Lower leg skin (tissue), 4 donors: ENCODE results near the gene UGT2A3. TPM values are rescaled to one million over a fixed set of nuclear protein-coding genes. Genes with fewer than 3 reads are reported as not detected.

Source experiments
- DNase-seq, 2 donors: peaks; one replicate each; pipeline ENCODE4 v3.0.0-alpha.2; 2019; ENCODE audit warnings: low spot score in 2 of 2
- H3K4me3 ChIP-seq: fragments of 200-600 bp; sonication (generic); 2 replicates; pipeline ENCODE4 v1.5.1; 2017; ENCODE audit warnings: mild to moderate bottlenecking, low read depth; ENCODE audit not compliant: poor library complexity, severe bottlenecking
- CTCF ChIP-seq, 3 donors: fragments of 450-650 bp; IDR thresholded peaks; one replicate each; pipeline ENCODE4 v1.5.1; 2016; ENCODE audit warnings: antibody characterized with exemption in 3 of 3, mild to moderate bottlenecking in 3 of 3, moderate library complexity in 2 of 3
- POLR2A ChIP-seq, 2 donors: fragments of 450-650 bp; IDR thresholded peaks; one replicate each; pipeline ENCODE4 v1.6.1; 2016 to 2017; ENCODE audit warnings: antibody characterized with exemption in 2 of 2, mild to moderate bottlenecking in 1 of 2, moderate library complexity in 1 of 2
- WGBS, 2 donors: methylation state at CpG; one replicate each; pipeline ENCODE4 v1.1.5; 2018; 5-methylcytosine and 5-hydroxymethylcytosine counted together
- intact Hi-C: fragments of 100-400 bp; cut with DNase I; formaldehyde crosslinking; loops from one replicate; pipeline ENCODE4 v1.15.0; 2023; ENCODE audit warnings: low total_unique reads
- total RNA-seq, 4 donors: library from RNA; depleted of rRNA; stranded (reverse); fragments of >200 nt; gene quantifications; one replicate each; pipeline ENCODE4 v1.1.0, GENCODE V29; 2016

UGT2A3 gene
- total RNA-seq: under 1 TPM in 1 of 4 donors, not detected in 3; 0.20 TPM

GRCh38 chr4:68951078-68951805 lies at the start of gene UGT2A3:
TSS of gene UGT2A3 (minus strand) at chr4:68951804. CDS start at chr4:68951760, 44 bp downstream.
- TF ChIP-seq POLR2A (IDR thresholded peaks at IDR 0.05) (no peak), CTCF (IDR thresholded peaks at IDR 0.05) (no peak)
- no peak for DNase-seq
- H3K4me3 ChIP-seq: no peak within 1 kb of the TSS
- intact Hi-C loops: no loop called here
- 75 to 84% methylated on average over 5 of the region's 5 CpGs for WGBS, 2 donors

GRCh38 chr4:68997040-68997439 lies 45.4 kb upstream of the UGT2A3 start:
- no peak overlapping the region for H3K4me3 ChIP-seq
- intact Hi-C loops: no loop called here
- no peak for DNase-seq
- WGBS, 2 donors: 44 to 58% methylated on average over 3 of the region's 3 CpGs
- TF ChIP-seq POLR2A (IDR thresholded peaks at IDR 0.05): no peak
- TF ChIP-seq CTCF (IDR thresholded peaks at IDR 0.05): no peak

GRCh38 chr4:68995292-68995691 lies 43.7 kb upstream of the UGT2A3 start:
- WGBS, 2 donors: 96 to 100% methylated on average over 2 of the region's 2 CpGs
- intact Hi-C loops: no loop called here
- DNase-seq: no peak
- TF ChIP-seq CTCF (IDR thresholded peaks at IDR 0.05): no peak
- no peak for TF ChIP-seq POLR2A (IDR thresholded peaks at IDR 0.05)
- H3K4me3 ChIP-seq: no peak overlapping the region

GRCh38 chr4:68987007-68987406 lies 35.4 kb upstream of the UGT2A3 start:
- intact Hi-C loops: no loop called here
- WGBS, 2 donors: 75 to 82% methylated on average over 2 of the region's 2 CpGs
- H3K4me3 ChIP-seq: no peak overlapping the region
- TF ChIP-seq CTCF (IDR thresholded peaks at IDR 0.05) (no peak), POLR2A (IDR thresholded peaks at IDR 0.05) (no peak)
- no peak for DNase-seq

- no peak for DNase-seq
- no peak overlapping the region for H3K4me3 ChIP-seq
- TF ChIP-seq POLR2A (IDR thresholded peaks at IDR 0.05) (no peak), CTCF (IDR thresholded peaks at IDR 0.05) (no peak)
- 77 to 78% methylated on average over 1 of the region's 1 CpG for WGBS, 2 donors
- intact Hi-C loops: no loop called here
Measured at GRCh38 chr4:68985442-68985841, 33.8 kb upstream of the UGT2A3 start.

GRCh38 chr4:68984947-68985346 lies 33.3 kb upstream of the UGT2A3 start:
- H3K4me3 ChIP-seq: no peak overlapping the region
- DNase-seq: no peak
- 71 to 89% methylated on average over 2 of the region's 2 CpGs for WGBS, 2 donors
- intact Hi-C loops: no loop called here
- TF ChIP-seq POLR2A (IDR thresholded peaks at IDR 0.05) (no peak), CTCF (IDR thresholded peaks at IDR 0.05) (no peak)
